ENCODE measurements around the gene ZWILCH. TPM values are rescaled to one million over a fixed set of nuclear protein-coding genes. Genes with fewer than 3 reads are reported as not detected.

The ZWILCH gene
- polyA plus RNA-seq, 1 donor (not counting 4 experiments of a cell fraction or from before 2014, with no cell fraction given), result 34.9 TPM

- FAIRE-seq, result no peak
- H3K79me2 ChIP-seq (ENCODE audit: control insufficient read depth, insufficient read depth, low read length), result peaks cover 31% of the 10 kb centered on the region
- dilution Hi-C loops (cut with MboI; ENCODE audit: extremely low pct_ligation_motif_present, low sequenced_read_pairs), result no loop called here
- peaks cover 25% of the 10 kb centered on the region for H3K4me1 ChIP-seq (ENCODE audit: control insufficient read depth, extremely low read depth, insufficient read depth, low read length)
- no peaks in the 10 kb centered on the region for H3K9me1 ChIP-seq (ENCODE audit: control insufficient read depth, extremely low read depth, insufficient read depth, low read length)
- TF ChIP-seq, protein P1, sequence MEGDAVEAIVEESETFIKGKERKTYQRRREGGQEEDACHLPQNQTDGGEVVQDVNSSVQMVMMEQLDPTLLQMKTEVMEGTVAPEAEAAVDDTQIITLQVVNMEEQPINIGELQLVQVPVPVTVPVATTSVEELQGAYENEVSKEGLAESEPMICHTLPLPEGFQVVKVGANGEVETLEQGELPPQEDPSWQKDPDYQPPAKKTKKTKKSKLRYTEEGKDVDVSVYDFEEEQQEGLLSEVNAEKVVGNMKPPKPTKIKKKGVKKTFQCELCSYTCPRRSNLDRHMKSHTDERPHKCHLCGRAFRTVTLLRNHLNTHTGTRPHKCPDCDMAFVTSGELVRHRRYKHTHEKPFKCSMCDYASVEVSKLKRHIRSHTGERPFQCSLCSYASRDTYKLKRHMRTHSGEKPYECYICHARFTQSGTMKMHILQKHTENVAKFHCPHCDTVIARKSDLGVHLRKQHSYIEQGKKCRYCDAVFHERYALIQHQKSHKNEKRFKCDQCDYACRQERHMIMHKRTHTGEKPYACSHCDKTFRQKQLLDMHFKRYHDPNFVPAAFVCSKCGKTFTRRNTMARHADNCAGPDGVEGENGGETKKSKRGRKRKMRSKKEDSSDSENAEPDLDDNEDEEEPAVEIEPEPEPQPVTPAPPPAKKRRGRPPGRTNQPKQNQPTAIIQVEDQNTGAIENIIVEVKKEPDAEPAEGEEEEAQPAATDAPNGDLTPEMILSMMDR (optimal IDR thresholded peaks at IDR 0.05 in 1 of 3, IDR thresholded peaks at IDR 0.05 in 1 of 3, conservative IDR thresholded peaks at IDR 0.05 in 1 of 3; ENCODE audit: extremely low read depth in 1 of 3, insufficient read depth in 2 of 3, low read length in 3 of 3), result no peak
- TF ChIP-seq EZH2 (IDR thresholded peaks at IDR 0.05; ENCODE audit: low read length), result no peak
- peaks cover 5% of the 10 kb centered on the region for H4K20me1 ChIP-seq (ENCODE audit: control insufficient read depth, extremely low read depth, insufficient read depth, low read length)
- no peak overlapping the region for H3K4me3 ChIP-seq (ENCODE audit: control insufficient read depth in 2 of 3, extremely low read depth in 1 of 3, insufficient read depth in 2 of 3, low read depth in 1 of 3, low read length in 3 of 3)
- H3K27me3 ChIP-seq (ENCODE audit: control insufficient read depth, extremely low read depth, insufficient read depth, low read length), result no peaks in the 10 kb centered on the region
- H3K4me2 ChIP-seq (ENCODE audit: control insufficient read depth, extremely low read depth, insufficient read depth, low read depth, low read length), result no peak overlapping the region
- no peaks in the 10 kb centered on the region for H3K9me3 ChIP-seq (ENCODE audit: control insufficient read depth, low read depth, low read length)
- no peak for DNase-seq (ENCODE audit: low read depth, low spot score)
- no peak overlapping the region for H2AFZ ChIP-seq (ENCODE audit: control insufficient read depth, low read length)
- peaks cover 0 to 9% of the 10 kb centered on the region in 2 experiments for H3K36me3 ChIP-seq (ENCODE audit: control insufficient read depth in 2 of 2, extremely low read depth in 1 of 2, insufficient read depth in 2 of 2, low read length in 2 of 2)
- H3K9ac ChIP-seq (ENCODE audit: control insufficient read depth, extremely low read depth, insufficient read depth, low read length), result no peak overlapping the region
- no peak overlapping the region for H3K27ac ChIP-seq (ENCODE audit: control insufficient read depth, insufficient read depth, low read length)
These were observed 28.6 kb upstream of the ZWILCH start for GRCh38 chr15:66476535-66476934.

GRCh38 chr15:66477011-66477410 lies 28.1 kb upstream of the ZWILCH start:
- Histone ChIP-seq H3K79me2 (ENCODE audit: control insufficient read depth, insufficient read depth, low read length) (peaks cover 35% of the 10 kb centered on the region), H3K9me1 (ENCODE audit: control insufficient read depth, extremely low read depth, insufficient read depth, low read length) (no peaks in the 10 kb centered on the region), H3K27ac (ENCODE audit: control insufficient read depth, insufficient read depth, low read length) (no peak overlapping the region), H3K27me3 (ENCODE audit: control insufficient read depth, extremely low read depth, insufficient read depth, low read length) (no peaks in the 10 kb centered on the region), H4K20me1 (ENCODE audit: control insufficient read depth, extremely low read depth, insufficient read depth, low read length) (peaks cover 5% of the 10 kb centered on the region), H3K4me1 (ENCODE audit: control insufficient read depth, extremely low read depth, insufficient read depth, low read length) (peaks cover 27% of the 10 kb centered on the region), H2AFZ (ENCODE audit: control insufficient read depth, low read length) (no peak overlapping the region), H3K4me2 (ENCODE audit: control insufficient read depth, extremely low read depth, insufficient read depth, low read depth, low read length) (no peak overlapping the region), H3K9me3 (ENCODE audit: control insufficient read depth, low read depth, low read length) (no peaks in the 10 kb centered on the region), H3K4me3 (ENCODE audit: control insufficient read depth in 2 of 3, extremely low read depth in 1 of 3, insufficient read depth in 2 of 3, low read depth in 1 of 3, low read length in 3 of 3) (no peak overlapping the region), H3K36me3 (ENCODE audit: control insufficient read depth in 2 of 2, extremely low read depth in 1 of 2, insufficient read depth in 2 of 2, low read length in 2 of 2) (peaks cover 3 to 14% of the 10 kb centered on the region in 2 experiments), H3K9ac (ENCODE audit: control insufficient read depth, extremely low read depth, insufficient read depth, low read length) (no peak overlapping the region)
- FAIRE-seq (no peak), DNase-seq (ENCODE audit: low read depth, low spot score) (no peak)
- no peak for TF ChIP-seq EZH2 (IDR thresholded peaks at IDR 0.05; ENCODE audit: low read length)
- TF ChIP-seq, protein P1 (optimal IDR thresholded peaks at IDR 0.05 in 1 of 3, IDR thresholded peaks at IDR 0.05 in 1 of 3, conservative IDR thresholded peaks at IDR 0.05 in 1 of 3; ENCODE audit: extremely low read depth in 1 of 3, insufficient read depth in 2 of 3, low read length in 3 of 3), result no peak
- dilution Hi-C loops (cut with MboI; ENCODE audit: extremely low pct_ligation_motif_present, low sequenced_read_pairs), result no loop called here
